Measurements from ENCODE around the gene RAB7A. TPM values are rescaled to one million over a fixed set of nuclear protein-coding genes. Genes with fewer than 3 reads are reported as not detected.
A peak's percentile ranks its signal among the peaks of the same experiment; 100 is the strongest.
"Not testable (repeated sequence)": the region's sequence is repeated elsewhere in the genome, so short reads cannot be mapped to it uniquely, and the experiment has no call there.

Gene RAB7A
- total RNA-seq, 1 donor from 2014 or later: 149 TPM

DNA sequence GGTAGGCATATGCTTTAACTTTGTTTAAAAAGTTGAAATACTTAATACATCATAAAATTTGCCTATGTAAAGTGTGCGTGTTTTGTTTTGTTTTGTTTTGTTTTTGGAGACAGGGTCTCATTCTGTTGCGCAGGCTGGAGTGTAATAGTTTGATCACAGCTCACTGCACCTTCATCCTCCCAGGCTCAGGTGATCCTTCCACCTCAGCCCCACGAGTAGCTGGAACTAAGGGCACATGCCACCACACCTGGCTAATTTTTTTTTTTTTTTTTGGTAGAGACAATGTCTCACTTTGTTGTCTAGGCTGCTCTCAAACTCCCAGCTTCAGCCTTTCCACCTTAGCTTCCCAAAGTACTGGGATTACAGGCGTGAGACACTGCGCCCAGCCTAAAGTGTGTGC lies 42.5 kb downstream of the RAB7A start:
- no peak overlapping the region for H3K4me3 Mint-ChIP-seq
- peaks cover 3% of the 10 kb centered on the region for H3K9me3 Mint-ChIP-seq
- no peaks in the 10 kb centered on the region for H3K27me3 Mint-ChIP-seq (ENCODE audit: low read depth)
- peaks cover 18% of the 10 kb centered on the region for H3K36me3 Mint-ChIP-seq (ENCODE audit: low read depth)
- H3K4me1 Mint-ChIP-seq: peaks cover 25% of the 10 kb centered on the region
- peak overlapping the region; percentile 3 for H3K27ac Mint-ChIP-seq (ENCODE audit: unreplicated experiment)
- TF ChIP-seq, protein P1, sequence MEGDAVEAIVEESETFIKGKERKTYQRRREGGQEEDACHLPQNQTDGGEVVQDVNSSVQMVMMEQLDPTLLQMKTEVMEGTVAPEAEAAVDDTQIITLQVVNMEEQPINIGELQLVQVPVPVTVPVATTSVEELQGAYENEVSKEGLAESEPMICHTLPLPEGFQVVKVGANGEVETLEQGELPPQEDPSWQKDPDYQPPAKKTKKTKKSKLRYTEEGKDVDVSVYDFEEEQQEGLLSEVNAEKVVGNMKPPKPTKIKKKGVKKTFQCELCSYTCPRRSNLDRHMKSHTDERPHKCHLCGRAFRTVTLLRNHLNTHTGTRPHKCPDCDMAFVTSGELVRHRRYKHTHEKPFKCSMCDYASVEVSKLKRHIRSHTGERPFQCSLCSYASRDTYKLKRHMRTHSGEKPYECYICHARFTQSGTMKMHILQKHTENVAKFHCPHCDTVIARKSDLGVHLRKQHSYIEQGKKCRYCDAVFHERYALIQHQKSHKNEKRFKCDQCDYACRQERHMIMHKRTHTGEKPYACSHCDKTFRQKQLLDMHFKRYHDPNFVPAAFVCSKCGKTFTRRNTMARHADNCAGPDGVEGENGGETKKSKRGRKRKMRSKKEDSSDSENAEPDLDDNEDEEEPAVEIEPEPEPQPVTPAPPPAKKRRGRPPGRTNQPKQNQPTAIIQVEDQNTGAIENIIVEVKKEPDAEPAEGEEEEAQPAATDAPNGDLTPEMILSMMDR (conservative IDR thresholded peaks at IDR 0.05): no peak
- no peak for DNase-seq (ENCODE audit: low read depth, low spot score)

DNA sequence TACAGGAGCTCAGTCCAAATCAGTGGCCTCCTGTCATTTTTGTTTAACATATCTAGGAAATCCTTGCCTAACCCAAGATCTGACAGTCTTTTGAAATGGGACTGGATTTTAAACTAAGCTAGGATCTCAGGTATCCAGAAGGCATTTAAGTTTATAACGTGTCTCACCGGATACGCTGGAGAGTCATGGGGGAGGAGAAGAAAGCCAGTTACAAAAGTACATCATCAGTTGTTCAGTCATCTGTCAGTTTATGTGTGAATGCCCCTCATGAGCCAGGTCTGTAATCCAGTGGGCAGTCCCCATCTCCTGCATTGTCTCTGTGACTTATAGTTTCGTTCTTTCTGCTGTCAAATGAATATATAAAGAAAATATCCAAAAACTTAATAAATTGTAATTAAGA lies 44.4 kb downstream of the RAB7A start:
- peaks cover 29% of the 10 kb centered on the region for H3K4me1 Mint-ChIP-seq
- TF ChIP-seq, protein P1 (conservative IDR thresholded peaks at IDR 0.05): no peak
- no peak overlapping the region for H3K27ac Mint-ChIP-seq (ENCODE audit: unreplicated experiment)
- no peak overlapping the region for H3K4me3 Mint-ChIP-seq
- H3K36me3 Mint-ChIP-seq (ENCODE audit: low read depth): peaks cover 21% of the 10 kb centered on the region
- no peak for DNase-seq (ENCODE audit: low read depth, low spot score)
- H3K27me3 Mint-ChIP-seq (ENCODE audit: low read depth): no peaks in the 10 kb centered on the region
- peaks cover 6% of the 10 kb centered on the region for H3K9me3 Mint-ChIP-seq

DNA sequence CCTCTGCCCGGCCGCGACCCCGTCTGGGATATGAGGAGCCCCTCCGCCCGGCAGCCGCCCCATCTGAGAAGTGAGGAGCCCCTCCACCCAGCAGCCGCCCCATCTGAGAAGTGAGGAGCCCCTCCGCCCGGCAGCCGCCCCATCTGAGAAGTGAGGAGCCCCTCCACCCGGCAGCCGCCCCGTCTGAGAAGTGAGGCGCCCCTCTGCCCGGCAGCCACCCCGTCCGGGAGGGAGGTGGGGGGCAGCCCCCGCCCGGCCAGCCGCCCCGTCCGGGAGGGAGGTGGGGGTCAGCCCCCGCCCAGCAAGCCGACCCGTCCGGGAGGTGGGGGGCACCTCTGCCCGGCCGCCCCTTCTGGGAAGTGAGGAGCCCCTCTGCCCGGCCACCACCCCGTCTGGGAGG lies 47.2 kb downstream of the RAB7A start:
- not testable (repeated sequence) for H3K27me3 Mint-ChIP-seq (ENCODE audit: low read depth); H3K9me3 Mint-ChIP-seq; DNase-seq (ENCODE audit: low read depth, low spot score); H3K4me3 Mint-ChIP-seq; H3K27ac Mint-ChIP-seq (ENCODE audit: unreplicated experiment)
- Mint-ChIP-seq H3K4me1 (peaks cover 19% of the 10 kb centered on the region), H3K36me3 (ENCODE audit: low read depth) (peaks cover 20% of the 10 kb centered on the region)

DNA sequence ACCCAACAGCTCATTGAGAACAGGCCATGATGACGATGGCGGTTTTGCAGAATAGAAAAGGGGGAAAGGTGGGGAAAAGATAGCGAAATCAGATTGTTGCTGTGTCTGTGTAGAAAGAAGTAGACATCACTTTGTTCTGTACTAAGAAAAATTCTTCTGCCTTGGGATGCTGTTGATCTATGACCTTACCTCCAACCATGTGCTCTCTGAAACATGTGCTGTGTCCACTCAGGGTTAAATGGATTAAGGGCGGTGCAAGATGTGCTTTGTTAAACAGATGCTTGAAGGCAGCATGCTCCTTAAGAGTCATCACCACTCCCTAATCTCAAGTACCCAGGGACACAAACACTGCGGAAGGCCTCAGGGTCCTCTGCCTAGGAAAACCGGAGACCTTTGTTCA lies 47.6 kb downstream of the RAB7A start:
- not testable (repeated sequence) for H3K27ac Mint-ChIP-seq (ENCODE audit: unreplicated experiment); DNase-seq (ENCODE audit: low read depth, low spot score); H3K9me3 Mint-ChIP-seq; H3K4me3 Mint-ChIP-seq; H3K27me3 Mint-ChIP-seq (ENCODE audit: low read depth)
- Mint-ChIP-seq H3K36me3 (ENCODE audit: low read depth) (peaks cover 20% of the 10 kb centered on the region), H3K4me1 (peaks cover 18% of the 10 kb centered on the region)

DNA sequence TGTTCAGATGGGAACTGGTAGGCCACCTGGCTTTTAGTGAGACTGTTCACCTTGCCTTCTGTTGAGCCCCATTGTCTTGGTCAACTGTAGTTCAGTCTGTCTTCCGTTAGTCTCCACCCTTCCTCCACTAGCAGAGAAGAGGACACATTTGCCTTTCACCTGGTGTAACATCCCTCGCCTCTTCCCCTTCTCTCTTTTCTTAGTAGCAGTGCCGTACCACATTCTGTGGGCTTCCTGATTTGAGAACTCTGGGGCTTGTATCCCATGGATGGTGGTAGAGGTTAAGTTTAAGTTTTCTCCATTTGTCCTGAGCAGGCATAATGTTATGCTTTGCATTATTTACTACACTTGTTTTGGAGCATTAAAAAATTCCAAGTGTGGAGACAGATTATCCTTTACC lies 49.3 kb downstream of the RAB7A start:
- Mint-ChIP-seq H3K9me3 (peaks cover 6% of the 10 kb centered on the region), H3K4me1 (peaks cover 16% of the 10 kb centered on the region), H3K36me3 (ENCODE audit: low read depth) (peaks cover 20% of the 10 kb centered on the region), H3K27me3 (ENCODE audit: low read depth) (no peaks in the 10 kb centered on the region), H3K27ac (ENCODE audit: unreplicated experiment) (no peak overlapping the region), H3K4me3 (no peak overlapping the region)
- TF ChIP-seq, protein P1 (conservative IDR thresholded peaks at IDR 0.05): no peak
- no peak for DNase-seq (ENCODE audit: low read depth, low spot score)

DNA sequence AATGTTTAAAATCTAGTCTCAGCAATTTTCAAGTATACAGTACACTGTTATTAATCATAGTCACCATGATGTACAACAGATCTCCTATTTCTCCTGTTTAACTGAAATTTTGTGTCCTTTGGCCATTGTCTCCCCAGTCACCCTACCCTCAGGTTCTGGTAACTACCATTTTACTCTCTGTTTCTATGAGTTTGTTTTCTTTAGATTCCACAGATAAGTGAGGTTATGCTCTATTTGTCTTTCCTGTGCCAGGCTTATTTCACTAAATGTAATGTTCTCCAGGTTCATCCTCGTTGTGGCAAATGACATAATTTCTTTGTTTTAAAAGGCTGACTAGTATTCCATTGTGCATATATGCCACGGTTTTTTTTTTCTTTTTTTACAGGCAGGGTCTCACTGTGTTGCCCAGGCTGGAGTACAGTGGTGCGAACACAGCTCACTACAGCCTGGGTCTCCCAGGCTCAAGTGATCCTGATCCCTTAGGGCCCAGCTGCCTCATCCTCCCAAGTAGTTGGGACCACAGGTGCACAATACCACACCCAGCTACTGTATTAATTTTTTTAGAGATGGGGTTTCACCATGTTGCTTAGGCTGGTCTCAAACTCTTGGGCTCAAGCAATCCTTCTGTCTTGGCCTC lies 50.0 kb downstream of the RAB7A start:
- H3K9me3 Mint-ChIP-seq: peaks cover 6% of the 10 kb centered on the region
- no peak overlapping the region for H3K27ac Mint-ChIP-seq (ENCODE audit: unreplicated experiment)
- H3K4me1 Mint-ChIP-seq: peaks cover 14% of the 10 kb centered on the region
- no peaks in the 10 kb centered on the region for H3K27me3 Mint-ChIP-seq (ENCODE audit: low read depth)
- no peak for DNase-seq (ENCODE audit: low read depth, low spot score)
- H3K36me3 Mint-ChIP-seq (ENCODE audit: low read depth): peaks cover 20% of the 10 kb centered on the region
- TF ChIP-seq, protein P1 (conservative IDR thresholded peaks at IDR 0.05): no peak
- no peak overlapping the region for H3K4me3 Mint-ChIP-seq

All from neural crest cell (in vitro differentiated cells).